Measurements from ENCODE around the gene RPS6KC1.

GRCh38 chr1:213291526-213291925 lies 240.5 kb downstream of the RPS6KC1 start:
- no peak for TF ChIP-seq CTCF (IDR thresholded peaks at IDR 0.05; ENCODE audit: insufficient read depth, low read depth, low read length)
- TF ChIP-seq EZH2 (IDR thresholded peaks at IDR 0.05; ENCODE audit: insufficient read depth, low read length) = no peak

Data from astrocyte (in vitro differentiated cells and primary cell).